GM12892 (cell line): ENCODE measurements around the gene CAMTA1.

Source experiments
- POLR2A ChIP-seq: IDR thresholded peaks from 2 replicates; pipeline ENCODE4 v1.6.1; 2011; ENCODE audit warnings: low read depth, low read length, control low read depth
- POLR2AphosphoS5 ChIP-seq: IDR thresholded peaks from 2 replicates; pipeline ENCODE4 v1.6.1; 2011; ENCODE audit warnings: low read depth, low read length, control low read depth
- TAF1 ChIP-seq: IDR thresholded peaks from 2 replicates; pipeline ENCODE4 v1.6.1; 2011; ENCODE audit warnings: low read depth, mild to moderate bottlenecking, control low read depth, low read length, borderline replicate concordance

- TF ChIP-seq POLR2A (no peak), POLR2AphosphoS5 (no peak), TAF1 (no peak)
These were observed 722.2 kb downstream of the CAMTA1 start for GRCh38 chr1:7507285-7508019.
